Skin of body (tissue), 2 donors: Measurements from ENCODE around the gene WASF3. TPM values are rescaled to one million over a fixed set of nuclear protein-coding genes. Genes with fewer than 3 reads are reported as not detected.
"Not testable (repeated sequence)": the region's sequence is repeated elsewhere in the genome, so short reads cannot be mapped to it uniquely, and the experiment has no call there.

Experiments
- DNase-seq: peaks from one replicate; lab custom pipeline; 2025; lab: John Stamatoyannopoulos, UW
- total RNA-seq: library from RNA; depleted of rRNA; stranded (reverse); fragments of >200 nt; gene quantifications from one replicate; pipeline ENCODE4 v1.2.3, GENCODE V29; 2014

WASF3 gene
- total RNA-seq, 1 donor from 2014 or later = 5.8 TPM

DNA sequence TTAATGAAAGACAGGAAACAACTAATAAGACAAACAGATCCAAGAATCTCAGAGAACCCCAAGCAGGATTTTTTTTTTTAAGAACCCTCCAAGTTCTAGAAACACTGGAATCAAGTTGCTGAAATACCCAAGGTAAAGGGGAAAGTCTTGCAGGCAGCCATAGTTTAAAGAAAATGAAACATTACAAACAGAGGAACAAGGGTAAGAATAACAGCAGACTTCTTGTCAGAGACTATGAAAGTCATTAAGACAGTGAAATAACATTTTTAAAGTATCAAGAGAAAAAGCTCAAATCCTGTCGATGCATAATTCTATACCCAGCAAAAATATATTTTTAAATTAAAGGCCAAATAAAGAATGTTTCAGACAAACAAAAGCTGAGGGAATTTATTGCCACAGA, 67.1 kb downstream of the WASF3 start:
- no peak for DNase-seq

DNA sequence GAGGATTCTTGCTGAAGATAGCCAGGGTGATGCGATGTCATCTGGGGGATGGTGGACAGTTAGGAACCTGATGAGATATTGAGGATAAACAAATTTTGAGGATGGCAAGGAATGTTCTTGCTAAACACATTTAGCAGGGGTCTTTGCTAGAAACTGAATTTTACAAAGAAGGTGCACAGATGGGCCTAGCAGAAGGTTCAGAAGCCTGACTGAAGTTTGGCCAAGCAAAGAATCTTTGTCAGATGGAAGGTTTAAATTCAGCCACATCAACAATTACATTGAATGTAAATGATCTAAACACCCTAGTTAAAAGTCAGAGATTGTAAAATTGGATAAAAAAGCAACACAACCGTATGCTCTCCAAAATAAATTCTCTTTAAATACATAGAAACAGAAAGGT, 68.8 kb downstream of the WASF3 start:
- no peak for DNase-seq

DNA sequence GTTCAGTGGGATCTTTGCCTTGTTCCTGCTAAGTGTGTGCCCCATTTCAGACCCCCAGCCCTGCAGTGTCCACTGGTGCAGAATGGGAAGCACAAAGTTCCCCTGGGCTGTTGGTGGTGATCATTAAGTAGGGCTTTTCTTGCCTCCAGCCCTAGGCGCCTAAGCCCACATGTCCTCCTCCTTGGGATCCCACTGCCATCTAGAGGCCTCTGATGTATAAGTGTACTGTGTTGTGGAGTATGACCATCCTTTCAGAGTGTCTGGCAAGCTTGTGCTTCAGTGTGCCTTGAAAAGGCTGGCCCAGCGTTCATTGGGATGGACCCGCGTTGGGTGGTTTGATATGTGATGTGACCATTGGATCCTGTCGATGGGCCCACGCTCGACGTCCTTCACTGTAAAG, 71.2 kb downstream of the WASF3 start:
- no peak for DNase-seq

GRCh38 chr13:26629260-26629825, 71.9 kb downstream of the WASF3 start:
- DNase-seq = no peak

- not testable (repeated sequence) for DNase-seq
Measured at GRCh38 chr13:26635634-26636033, 78.2 kb downstream of the WASF3 start.

DNA sequence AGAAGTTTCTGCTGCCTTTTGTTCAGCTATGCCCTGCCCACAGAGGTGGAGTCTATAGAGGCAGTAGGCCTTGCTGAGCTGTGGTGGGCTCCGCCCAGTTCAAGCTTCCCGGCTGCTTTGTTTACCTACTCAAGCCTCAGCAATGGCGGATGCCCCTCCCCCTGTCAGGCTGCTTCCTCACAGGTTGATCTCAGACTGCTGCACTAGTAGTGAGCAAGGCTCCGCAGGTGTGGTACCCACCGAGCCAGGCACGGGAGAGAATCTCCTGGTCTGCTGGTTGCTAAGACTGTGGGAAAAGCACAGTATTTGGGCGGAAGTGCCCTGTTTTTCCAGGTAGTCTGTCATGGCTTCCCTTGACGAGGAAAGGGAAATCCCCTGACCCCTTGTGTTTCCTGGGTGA, 78.6 kb downstream of the WASF3 start:
- DNase-seq = not testable (repeated sequence)

DNA sequence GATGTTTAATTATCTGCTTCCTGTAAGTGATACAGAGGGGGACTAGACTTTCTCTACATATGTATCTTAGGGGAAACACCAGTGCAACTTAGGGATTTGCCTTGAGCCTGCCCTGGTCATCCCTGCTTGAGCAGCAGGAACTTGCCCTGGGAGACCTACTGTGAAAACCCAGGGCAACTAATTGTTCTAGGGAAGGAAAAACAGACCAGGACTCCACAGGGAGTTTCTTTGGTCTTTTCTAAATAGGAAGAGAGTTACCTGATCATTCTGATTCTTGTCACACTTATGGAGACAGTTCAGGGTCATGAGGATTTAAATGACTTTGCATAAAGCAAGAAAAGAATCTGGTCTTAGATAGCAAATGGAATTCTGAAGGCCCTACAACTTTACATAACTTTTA, 89.1 kb downstream of the WASF3 start:
- no peak for DNase-seq

- no peak for DNase-seq
Measured at GRCh38 chr13:26651234-26651633, 93.8 kb downstream of the WASF3 start.

DNA sequence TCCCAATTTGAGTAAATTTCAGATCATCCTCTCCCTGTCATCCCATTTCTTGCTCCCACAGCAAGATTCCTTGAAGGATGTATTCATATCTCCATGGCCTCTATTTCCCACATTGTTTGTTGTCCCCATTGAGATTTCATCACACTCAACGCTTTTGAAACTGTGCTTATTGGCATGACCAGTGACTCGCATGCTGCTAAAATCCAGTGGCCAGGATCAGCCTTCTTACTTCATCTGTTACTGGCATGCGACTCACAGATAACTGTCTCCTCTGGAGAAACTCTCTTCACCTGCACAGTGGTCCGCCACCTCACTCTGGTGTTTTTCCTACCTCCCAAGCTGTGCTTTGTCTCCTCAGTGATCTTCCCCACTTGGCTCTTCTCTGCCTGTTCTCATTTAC, 95.8 kb downstream of the WASF3 start:
- DNase-seq = no peak

GRCh38 chr13:26653842-26654241, 96.4 kb downstream of the WASF3 start:
- DNase-seq = no peak

- no peak for DNase-seq
Measured at GRCh38 chr13:26656919-26657318, 99.4 kb downstream of the WASF3 start.

GRCh38 chr13:26658448-26659385, 101.2 kb downstream of the WASF3 start:
- DNase-seq = no peak

GRCh38 chr13:26660185-26660584, 102.7 kb downstream of the WASF3 start:
- no peak for DNase-seq

DNA sequence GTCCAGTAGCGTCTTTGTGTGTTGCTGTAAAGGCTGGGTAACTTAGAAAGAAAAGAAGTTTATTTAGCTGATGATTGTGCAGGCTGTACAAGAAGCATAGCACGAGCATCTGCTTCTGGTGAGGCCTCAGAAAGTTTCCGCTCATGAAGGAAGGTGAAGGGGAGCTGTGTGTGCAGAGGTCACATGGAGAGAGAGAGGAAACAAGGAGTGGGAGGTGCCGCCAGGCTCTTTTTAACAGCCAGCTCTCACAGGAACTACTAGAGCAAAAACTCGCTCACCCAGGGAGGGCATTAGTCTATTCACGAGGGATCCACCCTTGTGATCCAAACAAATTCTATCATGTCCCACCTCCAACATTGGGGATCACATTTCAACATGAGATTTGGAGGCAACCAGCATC, 103.3 kb downstream of the WASF3 start:
- DNase-seq = no peak

GRCh38 chr13:26663791-26664190, 106.3 kb downstream of the WASF3 start:
- no peak for DNase-seq

DNA sequence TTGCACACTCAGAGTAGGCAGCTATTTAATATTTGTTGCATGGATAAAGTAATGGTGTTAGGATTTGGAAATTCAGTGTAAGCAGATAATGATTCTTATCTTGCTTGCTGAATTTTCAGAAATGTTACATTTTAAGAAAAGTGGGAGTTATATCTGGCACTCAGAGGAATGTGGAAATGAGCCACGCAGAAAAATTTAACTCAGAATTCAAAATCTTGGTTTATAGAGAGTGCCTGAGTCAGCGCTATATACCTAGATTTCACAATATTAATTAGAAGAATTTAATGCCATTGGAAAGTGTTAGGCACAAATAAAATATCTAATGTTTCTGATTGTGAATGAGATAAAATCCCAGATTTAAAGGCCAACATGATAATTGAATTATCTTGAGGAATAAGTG, 106.8 kb downstream of the WASF3 start:
- DNase-seq = no peak

DNA sequence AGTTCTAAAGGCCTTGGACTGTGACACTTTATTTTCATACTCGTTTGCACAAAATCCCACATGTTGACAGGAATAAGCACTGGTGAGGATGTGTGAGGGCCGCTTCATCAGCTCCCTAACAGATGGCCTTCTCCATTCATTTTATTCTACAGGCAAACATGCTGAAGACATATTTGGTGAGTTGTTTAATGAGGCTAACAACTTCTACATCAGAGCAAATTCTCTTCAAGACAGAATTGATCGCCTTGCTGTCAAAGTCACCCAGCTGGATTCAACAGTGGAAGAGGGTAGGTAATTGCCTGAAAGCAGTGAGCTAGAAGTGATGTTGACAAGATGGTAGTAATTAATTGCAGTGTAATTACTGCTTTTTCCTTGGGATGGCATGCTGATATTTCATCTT, 107.4 kb downstream of the WASF3 start:
- DNase-seq = no peak

GRCh38 chr13:26668357-26669146, 111.1 kb downstream of the WASF3 start:
- DNase-seq = no peak

- no peak for DNase-seq
Measured at GRCh38 chr13:26673890-26674289, 116.4 kb downstream of the WASF3 start.

GRCh38 chr13:26677156-26677555, 119.7 kb downstream of the WASF3 start:
- no peak for DNase-seq

GRCh38 chr13:26678330-26678729, 120.8 kb downstream of the WASF3 start:
- DNase-seq = no peak

GRCh38 chr13:26678796-26679195, 121.3 kb downstream of the WASF3 start:
- no peak for DNase-seq
